ENCODE data around the gene MED12L. TPM values are rescaled to one million over a fixed set of nuclear protein-coding genes. Genes with fewer than 3 reads are reported as not detected.

Gene MED12L
- 0.59 and 2.2 TPM in 2 replicates for total RNA-seq

GRCh38 chr3:151085227-151085888 is at the start of gene MED12L:
Gene MED12L (plus strand): TSS chr3:151085664. CDS start chr3:151086927, 1,263 bp downstream.
- Histone ChIP-seq H3K4me1 (ENCODE audit: insufficient read depth, low read length) (no peaks in the 10 kb centered on the region), H3K4me2 (ENCODE audit: insufficient read depth, low read length) (peak within 1 kb of the TSS; percentile 70), H3K36me3 (ENCODE audit: insufficient read depth, low read length) (no peaks in the 10 kb centered on the region), H3K4me3 (ENCODE audit: insufficient read depth, low read length) (peak within 1 kb of the TSS; percentile 68), H3K27ac (ENCODE audit: low read depth, low read length) (no peak within 1 kb of the TSS), H3K79me2 (ENCODE audit: insufficient read depth, low read length) (no peaks in the 10 kb centered on the region), H2AFZ (ENCODE audit: low read length) (peak within 1 kb of the TSS; percentile 15), H3K27me3 (ENCODE audit: insufficient read depth, low read length) (peaks cover 49% of the 10 kb centered on the region), H4K20me1 (ENCODE audit: insufficient read depth, low read length) (no peaks in the 10 kb centered on the region), H3K9me3 (ENCODE audit: low read depth, low read length) (no peaks in the 10 kb centered on the region)
- DNase-seq (ENCODE audit: insufficient read length, low spot score, missing footprints), result peak; percentile 99
- no peak for TF ChIP-seq CTCF (IDR thresholded peaks at IDR 0.05; ENCODE audit: extremely low read depth, low read depth, low read length)

- Histone ChIP-seq H3K4me1 (ENCODE audit: insufficient read depth, low read length) (peaks cover 10% of the 10 kb centered on the region), H4K20me1 (ENCODE audit: insufficient read depth, low read length) (no peaks in the 10 kb centered on the region), H3K27ac (ENCODE audit: low read depth, low read length) (peak overlapping the region; percentile 55), H3K9me3 (ENCODE audit: low read depth, low read length) (no peaks in the 10 kb centered on the region), H3K27me3 (ENCODE audit: insufficient read depth, low read length) (no peaks in the 10 kb centered on the region), H3K4me3 (ENCODE audit: insufficient read depth, low read length) (peak overlapping the region; percentile 31), H3K4me2 (ENCODE audit: insufficient read depth, low read length) (peak overlapping the region; percentile 71), H3K36me3 (ENCODE audit: insufficient read depth, low read length) (no peaks in the 10 kb centered on the region), H2AFZ (ENCODE audit: low read length) (peak overlapping the region; percentile 33), H3K79me2 (ENCODE audit: insufficient read depth, low read length) (no peaks in the 10 kb centered on the region)
- no peak for TF ChIP-seq CTCF (IDR thresholded peaks at IDR 0.05; ENCODE audit: extremely low read depth, low read depth, low read length)
- DNase-seq (ENCODE audit: insufficient read length, low spot score, missing footprints), result peak; percentile 93
Observed at GRCh38 chr3:151037746-151038477, 47.6 kb upstream of the MED12L start.

GRCh38 chr3:151044706-151045105 is 40.8 kb upstream of the MED12L start:
- Histone ChIP-seq H3K27me3 (ENCODE audit: insufficient read depth, low read length) (no peaks in the 10 kb centered on the region), H3K27ac (ENCODE audit: low read depth, low read length) (no peak overlapping the region), H3K4me2 (ENCODE audit: insufficient read depth, low read length) (no peak overlapping the region), H3K4me3 (ENCODE audit: insufficient read depth, low read length) (no peak overlapping the region), H3K36me3 (ENCODE audit: insufficient read depth, low read length) (no peaks in the 10 kb centered on the region), H4K20me1 (ENCODE audit: insufficient read depth, low read length) (no peaks in the 10 kb centered on the region), H3K79me2 (ENCODE audit: insufficient read depth, low read length) (no peaks in the 10 kb centered on the region), H3K9me3 (ENCODE audit: low read depth, low read length) (no peaks in the 10 kb centered on the region), H3K4me1 (ENCODE audit: insufficient read depth, low read length) (no peaks in the 10 kb centered on the region), H2AFZ (ENCODE audit: low read length) (no peak overlapping the region)
- DNase-seq (ENCODE audit: insufficient read length, low spot score, missing footprints), result no peak
- no peak for TF ChIP-seq CTCF (IDR thresholded peaks at IDR 0.05; ENCODE audit: extremely low read depth, low read depth, low read length)

- Histone ChIP-seq H4K20me1 (ENCODE audit: insufficient read depth, low read length) (no peaks in the 10 kb centered on the region), H3K79me2 (ENCODE audit: insufficient read depth, low read length) (no peaks in the 10 kb centered on the region), H3K4me2 (ENCODE audit: insufficient read depth, low read length) (no peak overlapping the region), H3K36me3 (ENCODE audit: insufficient read depth, low read length) (no peaks in the 10 kb centered on the region), H3K27me3 (ENCODE audit: insufficient read depth, low read length) (no peaks in the 10 kb centered on the region), H3K27ac (ENCODE audit: low read depth, low read length) (no peak overlapping the region), H3K4me1 (ENCODE audit: insufficient read depth, low read length) (no peaks in the 10 kb centered on the region), H3K9me3 (ENCODE audit: low read depth, low read length) (no peaks in the 10 kb centered on the region), H2AFZ (ENCODE audit: low read length) (no peak overlapping the region), H3K4me3 (ENCODE audit: insufficient read depth, low read length) (no peak overlapping the region)
- TF ChIP-seq CTCF (IDR thresholded peaks at IDR 0.05; ENCODE audit: extremely low read depth, low read depth, low read length), result no peak
- DNase-seq (ENCODE audit: insufficient read length, low spot score, missing footprints), result no peak
Observed at GRCh38 chr3:151047636-151048035, 37.8 kb upstream of the MED12L start.
